GM12864 (cell line): Measurements from ENCODE around the gene CCNK.

Experiments
- DNase-seq: peaks from one replicate; pipeline ENCODE4 v3.0.0-alpha.2; 2011; ENCODE audit warnings: low read depth
- H3K4me3 ChIP-seq: 2 replicates; pipeline ENCODE4 v1.5.1; 2011; ENCODE audit warnings: mild to moderate bottlenecking, low read depth, low read length, control low read depth
- TF ChIP-seq, protein P1 (sequence below): IDR thresholded peaks from 2 replicates; pipeline ENCODE4 v1.5.1; 2011; ENCODE audit warnings: low read depth, mild to moderate bottlenecking, moderate library complexity, low read length, control low read depth, inconsistent platforms; ENCODE audit errors: missing control alignments

The CCNK gene

DNA sequence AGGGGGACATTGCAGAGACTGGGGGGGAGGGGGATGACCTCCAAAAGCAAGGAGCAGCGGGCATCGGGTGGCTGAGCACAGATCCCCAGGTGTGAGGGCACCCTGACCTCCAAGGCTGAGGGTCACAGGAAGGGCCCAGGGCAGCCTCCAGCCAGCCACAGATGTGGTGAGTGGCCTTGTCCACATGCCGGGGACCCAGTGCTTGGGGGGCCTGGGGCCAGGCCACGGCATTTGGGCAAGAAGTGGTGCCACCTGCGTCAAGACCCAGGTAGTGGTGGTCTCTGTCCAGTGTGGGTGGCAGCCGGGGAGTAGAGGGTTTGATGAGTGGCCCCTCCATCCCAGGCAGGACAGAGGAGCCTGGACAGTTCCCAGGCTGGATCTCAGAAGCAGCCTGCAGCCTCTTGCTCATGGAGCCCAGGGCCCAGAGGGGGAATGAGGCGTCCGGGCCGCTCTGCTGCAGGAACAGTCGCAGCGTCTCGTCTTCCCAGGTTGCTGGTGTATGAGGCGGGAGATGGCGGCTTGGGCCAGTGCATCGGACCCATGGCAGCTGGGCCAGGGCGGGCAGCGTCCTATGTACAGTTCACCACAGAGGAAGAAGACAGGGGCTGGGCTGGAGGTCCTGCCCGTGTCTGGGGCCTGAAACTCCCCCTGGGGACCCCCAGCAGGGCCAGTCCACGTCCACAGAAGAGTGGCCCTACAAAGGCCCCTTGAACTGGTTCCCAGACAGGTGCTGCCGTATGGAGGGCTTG is 33.5 kb downstream of the CCNK start:
- TF ChIP-seq, protein P1, sequence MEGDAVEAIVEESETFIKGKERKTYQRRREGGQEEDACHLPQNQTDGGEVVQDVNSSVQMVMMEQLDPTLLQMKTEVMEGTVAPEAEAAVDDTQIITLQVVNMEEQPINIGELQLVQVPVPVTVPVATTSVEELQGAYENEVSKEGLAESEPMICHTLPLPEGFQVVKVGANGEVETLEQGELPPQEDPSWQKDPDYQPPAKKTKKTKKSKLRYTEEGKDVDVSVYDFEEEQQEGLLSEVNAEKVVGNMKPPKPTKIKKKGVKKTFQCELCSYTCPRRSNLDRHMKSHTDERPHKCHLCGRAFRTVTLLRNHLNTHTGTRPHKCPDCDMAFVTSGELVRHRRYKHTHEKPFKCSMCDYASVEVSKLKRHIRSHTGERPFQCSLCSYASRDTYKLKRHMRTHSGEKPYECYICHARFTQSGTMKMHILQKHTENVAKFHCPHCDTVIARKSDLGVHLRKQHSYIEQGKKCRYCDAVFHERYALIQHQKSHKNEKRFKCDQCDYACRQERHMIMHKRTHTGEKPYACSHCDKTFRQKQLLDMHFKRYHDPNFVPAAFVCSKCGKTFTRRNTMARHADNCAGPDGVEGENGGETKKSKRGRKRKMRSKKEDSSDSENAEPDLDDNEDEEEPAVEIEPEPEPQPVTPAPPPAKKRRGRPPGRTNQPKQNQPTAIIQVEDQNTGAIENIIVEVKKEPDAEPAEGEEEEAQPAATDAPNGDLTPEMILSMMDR: no peak
- H3K4me3 ChIP-seq: no peak overlapping the region
- no peak for DNase-seq

DNA sequence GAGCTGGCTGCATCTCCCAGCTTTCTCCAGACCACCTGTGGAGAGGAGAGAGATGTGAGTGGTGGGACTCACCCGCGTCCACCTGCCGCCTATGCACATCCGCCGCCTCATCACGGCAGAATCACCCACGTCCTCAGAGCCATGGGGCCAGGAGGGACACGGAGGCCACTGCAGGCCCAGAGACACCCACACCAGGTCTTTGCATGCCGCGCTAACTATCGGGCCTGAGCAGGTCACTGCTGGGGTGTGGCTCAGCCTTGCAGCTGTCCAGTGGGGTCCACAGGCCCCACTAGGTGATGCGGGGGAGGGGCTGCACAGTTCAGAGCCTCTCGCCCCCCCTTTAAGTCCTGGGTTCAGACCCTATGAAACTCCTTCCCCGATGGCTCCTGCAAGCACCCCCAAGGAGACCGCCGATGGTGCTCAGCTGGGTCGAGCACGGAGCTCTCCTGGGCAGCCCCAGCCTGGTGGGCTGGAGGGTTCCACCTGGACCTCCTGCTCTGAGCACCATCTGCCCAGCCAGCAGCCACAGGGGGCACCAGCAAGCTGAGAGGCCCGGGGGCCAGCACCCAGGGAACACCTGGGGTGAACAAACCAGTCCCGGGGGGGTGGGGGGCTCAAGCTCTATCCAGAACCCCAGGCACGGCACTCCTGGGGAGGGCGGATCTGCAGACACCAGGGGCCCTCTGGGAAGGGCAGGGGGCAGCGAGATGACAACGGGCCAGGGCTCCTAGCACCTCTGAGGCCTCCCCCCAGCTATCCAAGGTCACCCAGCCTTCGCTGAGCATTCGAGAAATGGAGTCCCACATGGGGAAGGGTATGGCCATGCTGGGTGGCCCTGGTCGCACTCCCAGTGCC is 34.3 kb downstream of the CCNK start:
- H3K4me3 ChIP-seq: no peak overlapping the region
- no peak for DNase-seq
- TF ChIP-seq, protein P1: no peak

DNA sequence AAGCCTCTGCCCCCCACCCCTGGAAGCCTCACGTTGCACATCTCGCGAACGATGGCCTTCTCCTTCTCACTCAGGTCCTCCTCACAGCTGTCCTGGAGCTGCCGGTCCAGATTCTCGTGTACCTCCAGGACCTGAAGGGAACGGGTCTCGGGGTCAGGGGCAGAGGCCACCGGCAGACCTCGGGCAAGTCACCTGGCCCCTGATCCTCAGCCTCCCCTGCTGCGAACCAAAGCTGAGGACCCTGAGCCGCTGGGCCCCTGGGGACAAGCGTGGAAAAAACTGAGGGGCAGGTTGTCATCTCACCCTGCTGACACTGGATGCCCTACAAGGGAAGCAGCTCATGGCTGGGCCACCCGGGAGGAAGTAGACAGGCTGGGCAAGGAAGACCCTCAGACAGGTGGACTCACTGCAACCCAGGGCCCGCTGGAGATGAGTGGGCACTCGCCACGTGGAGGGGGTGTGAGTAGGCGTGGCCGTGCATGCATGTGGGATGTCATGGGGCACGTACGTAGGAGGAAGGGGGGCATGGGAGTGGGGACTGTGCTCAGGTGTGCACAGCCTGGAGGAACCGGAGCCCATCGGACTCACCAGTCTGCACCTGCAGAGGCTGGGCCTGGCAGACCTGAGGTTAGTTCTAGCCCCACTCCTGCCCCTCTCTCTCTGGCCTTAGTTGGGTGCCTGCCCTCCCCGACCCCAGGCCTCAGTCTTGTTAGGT is 35.1 kb downstream of the CCNK start:
- H3K4me3 ChIP-seq: no peak overlapping the region
- TF ChIP-seq, protein P1: no peak
- DNase-seq: no peak

DNA sequence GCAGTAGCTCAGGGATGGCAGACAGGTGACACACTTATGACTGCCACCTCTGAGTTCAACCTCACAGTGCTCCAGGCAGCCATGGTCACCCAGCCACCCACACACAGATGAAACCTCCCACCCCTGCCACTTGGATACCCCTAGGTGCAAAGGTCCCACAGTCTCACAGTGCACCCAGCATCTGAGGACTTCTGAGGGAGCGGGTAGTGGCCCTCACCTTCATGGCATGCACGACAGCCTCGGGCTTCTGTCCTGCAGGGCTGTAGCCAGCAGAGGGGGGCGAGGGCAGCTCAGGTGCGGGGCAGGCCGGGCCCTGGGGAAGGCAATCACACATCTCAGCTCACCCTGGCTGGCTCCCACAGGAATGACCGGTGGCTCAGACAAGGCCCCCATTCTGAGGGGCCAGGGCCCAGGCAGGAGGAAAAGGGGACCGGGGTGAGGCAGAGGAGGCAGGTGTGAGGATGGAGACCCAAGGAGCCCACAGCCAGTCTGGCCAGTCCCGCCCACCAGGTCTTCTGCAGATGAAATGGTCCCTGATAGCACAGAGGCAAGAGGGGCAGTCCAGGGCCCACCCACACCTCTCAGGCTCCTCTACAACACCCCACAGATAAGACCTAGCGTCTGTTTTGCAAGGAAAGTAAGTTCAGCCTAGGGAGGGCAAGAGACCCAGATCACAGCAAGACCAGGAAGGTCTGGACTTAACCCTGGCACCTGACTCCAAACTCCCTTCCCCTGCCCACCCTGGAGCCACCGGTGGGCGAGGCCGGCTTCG is 35.8 kb downstream of the CCNK start:
- DNase-seq: no peak
- H3K4me3 ChIP-seq: no peak overlapping the region
- TF ChIP-seq, protein P1: no peak

DNA sequence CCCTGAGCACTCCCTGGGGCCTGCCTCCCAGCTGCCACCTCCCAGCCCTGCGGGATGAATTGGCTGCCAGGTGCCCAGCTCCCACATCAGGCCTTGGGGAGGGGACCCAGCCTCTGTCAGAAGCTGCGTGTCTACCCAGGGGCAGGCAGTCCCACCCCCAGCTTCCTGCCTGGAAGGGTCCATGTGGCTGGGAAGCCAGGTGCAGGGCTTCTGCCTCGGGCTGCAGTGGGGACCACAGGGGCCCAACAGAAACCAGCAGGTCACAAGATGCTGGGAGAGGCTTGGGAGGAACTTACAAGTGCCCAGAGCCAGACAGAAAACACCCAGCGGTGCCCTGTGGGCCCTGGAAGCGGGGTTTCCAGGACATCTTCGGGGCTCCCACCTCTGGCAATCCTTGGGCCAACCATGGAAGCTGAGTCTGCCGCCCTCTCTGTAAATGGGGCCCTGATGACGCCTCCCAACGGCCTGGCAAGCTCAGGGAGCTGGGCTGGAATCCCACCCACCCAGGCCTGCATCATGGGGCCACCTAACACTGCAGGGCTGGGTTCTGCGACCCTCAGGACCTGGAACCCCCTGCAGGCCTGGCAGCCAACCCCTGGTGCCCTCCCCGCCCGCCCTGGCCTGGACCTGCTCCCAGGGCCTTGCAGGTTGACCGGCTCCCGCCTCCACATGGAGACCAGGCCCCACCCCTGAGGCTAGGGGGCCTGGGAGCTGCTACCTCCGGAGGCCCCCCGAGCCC is 36.6 kb downstream of the CCNK start:
- TF ChIP-seq, protein P1: no peak
- H3K4me3 ChIP-seq: no peak overlapping the region
- no peak for DNase-seq
